Endothelial cell of hepatic sinusoid (primary cell): ENCODE data around the gene SHCBP1L.

ENCODE experiments used
- in situ Hi-C: cut with HindIII; loops from 2 replicates; pipeline ENCODE4 v1.10.0; 2017; ENCODE audit warnings: low sequenced_read_pairs

The SHCBP1L gene

GRCh38 chr1:182897696-182898095 is 55.3 kb downstream of the SHCBP1L start:
- in situ Hi-C loops: no loop called here

- in situ Hi-C loops: no loop called here
Observed at GRCh38 chr1:182890927-182891610, 61.9 kb downstream of the SHCBP1L start.

GRCh38 chr1:182889997-182890396 is 63.0 kb downstream of the SHCBP1L start:
- in situ Hi-C loops: loop anchor here (5.0 kb wide), 1 partner anchor 38 kb away; no protein-coding TSS in a partner anchor

- in situ Hi-C loops: loop anchor here (5.0 kb wide), 1 partner anchor 37 kb away; no protein-coding TSS in a partner anchor
Observed at GRCh38 chr1:182888736-182889531, 64.0 kb downstream of the SHCBP1L start.

- in situ Hi-C loops: loop anchor here (5.0 kb wide), 1 partner anchor 35 kb away; no protein-coding TSS in a partner anchor
Observed at GRCh38 chr1:182886985-182887384, 66.0 kb downstream of the SHCBP1L start.

- in situ Hi-C loops: loop anchor here (5.0 kb wide), 1 partner anchor 33 kb away; no protein-coding TSS in a partner anchor
Observed at GRCh38 chr1:182885591-182885990, 67.4 kb downstream of the SHCBP1L start.

GRCh38 chr1:182884872-182885271 is 68.1 kb downstream of the SHCBP1L start:
- in situ Hi-C loops: loop anchor here (5.0 kb wide), 1 partner anchor 33 kb away; no protein-coding TSS in a partner anchor

GRCh38 chr1:182877842-182878241 is 75.1 kb downstream of the SHCBP1L start:
- in situ Hi-C loops: no loop called here

GRCh38 chr1:182877331-182877730 is 75.6 kb downstream of the SHCBP1L start:
- in situ Hi-C loops: no loop called here

GRCh38 chr1:182875889-182876288 is 77.1 kb downstream of the SHCBP1L start:
- in situ Hi-C loops: no loop called here

- in situ Hi-C loops: no loop called here
Observed at GRCh38 chr1:182872881-182873280, 80.1 kb downstream of the SHCBP1L start.

- in situ Hi-C loops: no loop called here
Observed at GRCh38 chr1:182869241-182869666, 83.7 kb downstream of the SHCBP1L start.

- in situ Hi-C loops: no loop called here
Observed at GRCh38 chr1:182867861-182868260, 85.1 kb downstream of the SHCBP1L start.

GRCh38 chr1:182863940-182864339 is 89.0 kb downstream of the SHCBP1L start:
- in situ Hi-C loops: no loop called here

GRCh38 chr1:182862827-182863226 is 90.1 kb downstream of the SHCBP1L start:
- in situ Hi-C loops: no loop called here

- in situ Hi-C loops: no loop called here
Observed at GRCh38 chr1:182861994-182862393, 91.0 kb downstream of the SHCBP1L start.

- in situ Hi-C loops: no loop called here
Observed at GRCh38 chr1:182860658-182861057, 92.3 kb downstream of the SHCBP1L start.

- in situ Hi-C loops: no loop called here
Observed at GRCh38 chr1:182857212-182857611, 95.8 kb downstream of the SHCBP1L start.

GRCh38 chr1:182855911-182856310 is 97.1 kb downstream of the SHCBP1L start:
- in situ Hi-C loops: no loop called here

GRCh38 chr1:182851825-182852224 is 101.1 kb downstream of the SHCBP1L start:
- in situ Hi-C loops: loop anchor here (5.0 kb wide), 1 partner anchor 35 kb away; no protein-coding TSS in a partner anchor

- in situ Hi-C loops: loop anchor here (5.0 kb wide), 1 partner anchor 37 kb away; no protein-coding TSS in a partner anchor
Observed at GRCh38 chr1:182850319-182850718, 102.6 kb downstream of the SHCBP1L start.
